PC-3 (cell line): ENCODE data around the gene MCRIP2.

Experiments used
- CTCF ChIP-seq: fragments of 300-600 bp; sonication (generic); conservative IDR thresholded peaks from 2 replicates; pipeline ENCODE4 v1.5.1; 2017; ENCODE audit warnings: antibody characterized with exemption, low read depth, mild to moderate bottlenecking, low read length
- EZH2 ChIP-seq: fragments of 300-600 bp; sonication (generic); IDR thresholded peaks from one replicate; pipeline ENCODE4 v1.6.1; 2017; ENCODE audit warnings: antibody characterized with exemption, mild to moderate bottlenecking, low read length; ENCODE audit not compliant: unreplicated experiment
- EZH2phosphoT487 ChIP-seq: fragments of 300-600 bp; sonication (generic); IDR thresholded peaks from 2 replicates; pipeline ENCODE4 v1.6.1; 2018; ENCODE audit warnings: mild to moderate bottlenecking, antibody characterized with exemption, low read length, borderline replicate concordance

GRCh38 chr16:673399-673991, 31.9 kb downstream of the MCRIP2 start:
- no peak for TF ChIP-seq CTCF
- no peak for TF ChIP-seq EZH2phosphoT487
- no peak for TF ChIP-seq EZH2
